CD8-positive, alpha-beta memory T cell (primary cell): ENCODE data around the gene MTFP1. TPM values are rescaled to one million over a fixed set of nuclear protein-coding genes. Genes with fewer than 3 reads are reported as not detected.
A peak's percentile ranks its signal among the peaks of the same experiment; 100 is the strongest.

Experiments used
- CTCF ChIA-PET: fragments of 350-600 bp; sonication (Branson Sonifier 250); formaldehyde crosslinking; loops from one replicate; lab custom pipeline; 2021; ENCODE audit warnings: antibody characterized with exemption; lab: Charles Lee
- POLR2A ChIA-PET: fragments of 350-600 bp; sonication (Branson Sonifier 250); formaldehyde crosslinking; loops from one replicate; lab custom pipeline; 2021; ENCODE audit warnings: antibody characterized with exemption; lab: Charles Lee
- DNase-seq, 5 donors: peaks; one replicate each; pipeline versions ENCODE4 v3.0.0 to v3.0.0-alpha.2; 2020 to 2022; ENCODE audit warnings: mixed read lengths in 1 of 5
- H3K27ac ChIP-seq: one replicate; pipeline ENCODE4 v1.7.0; 2013; ENCODE audit warnings: low read depth, mild to moderate bottlenecking, low read length, moderate library complexity
- H3K27me3 ChIP-seq: 2 replicates; pipeline ENCODE4 v1.7.0; 2013; ENCODE audit warnings: low read length, mild to moderate bottlenecking; ENCODE audit not compliant: insufficient read depth, poor library complexity, severe bottlenecking
- H3K36me3 ChIP-seq: 2 replicates; pipeline ENCODE4 v1.7.0; 2013; ENCODE audit warnings: mild to moderate bottlenecking, low read length, moderate library complexity; ENCODE audit not compliant: insufficient read depth
- H3K4me1 ChIP-seq: 2 replicates; pipeline ENCODE4 v1.7.0; 2013; ENCODE audit warnings: mild to moderate bottlenecking, low read length, moderate library complexity; ENCODE audit not compliant: insufficient read depth
- H3K4me3 ChIP-seq: 2 replicates; pipeline ENCODE4 v1.7.0; 2013; ENCODE audit warnings: mild to moderate bottlenecking, low read length
- H3K9me3 ChIP-seq: 2 replicates; pipeline ENCODE4 v1.7.0; 2013; ENCODE audit warnings: mild to moderate bottlenecking, low read length
- H3K27ac Mint-ChIP-seq, 8 donors: one replicate each; pipeline ENCODE4 v1.8.0; 2020 to 2021; ENCODE audit warnings: mixed read lengths in 8 of 8, mild to moderate bottlenecking in 6 of 8, inconsistent platforms in 3 of 8, moderate library complexity in 3 of 8
- H3K27me3 Mint-ChIP-seq, 2 donors: one replicate each; pipeline ENCODE4 v1.8.0; 2020 to 2021; ENCODE audit warnings: mixed read lengths in 2 of 2, mild to moderate bottlenecking in 1 of 2, moderate library complexity in 1 of 2
- H3K36me3 Mint-ChIP-seq, 3 donors: one replicate each; pipeline ENCODE4 v1.8.0; 2020 to 2021; ENCODE audit warnings: mixed read lengths in 3 of 3, inconsistent platforms in 1 of 3, mild to moderate bottlenecking in 1 of 3
- H3K4me1 Mint-ChIP-seq, 3 donors: one replicate each; pipeline ENCODE4 v1.8.0; 2020 to 2021; ENCODE audit warnings: mixed read lengths in 3 of 3, inconsistent platforms in 1 of 3, mild to moderate bottlenecking in 1 of 3
- H3K4me3 Mint-ChIP-seq, 7 donors: one replicate each; pipeline ENCODE4 v1.8.0; 2020 to 2021; ENCODE audit warnings: mixed read lengths in 7 of 7, mild to moderate bottlenecking in 6 of 7, moderate library complexity in 4 of 7, inconsistent platforms in 2 of 7
- H3K9me3 Mint-ChIP-seq, 5 donors: one replicate each; pipeline ENCODE4 v1.8.0; 2020 to 2022; ENCODE audit warnings: mixed read lengths in 5 of 5, mild to moderate bottlenecking in 3 of 5, moderate library complexity in 2 of 5, inconsistent platforms in 1 of 5
- polyA plus RNA-seq: library from polyadenylated mRNA; unstranded; fragments of 300-500 nt; fragmentation: Illumina TruSeq; gene quantifications from one replicate; pipeline ENCODE4 v1.2.3, GENCODE V29; 2021
- total RNA-seq, 2 experiments: library from RNA; stranded (reverse); gene quantifications; one replicate each; pipeline ENCODE4 v1.2.3, GENCODE V29; 2021

MTFP1 gene
- total RNA-seq (100 to 1,000 TPM; 104 to 110 TPM), polyA plus RNA-seq (43.1 TPM)

GRCh38 chr22:30425616-30426387 is at the start of gene MTFP1:
MTFP1 (plus strand) TSS chr22:30425768; CDS start chr22:30425880, 112 bp downstream.
- Histone ChIP-seq H3K4me3 (peak within 1 kb of the TSS; percentile 73), H3K27ac (peak within 1 kb of the TSS; percentile 81), H3K27me3 (no peaks in the 10 kb centered on the region), H3K4me1 (peaks cover 44% of the 10 kb centered on the region), H3K36me3 (no peaks in the 10 kb centered on the region), H3K9me3 (no peaks in the 10 kb centered on the region)
- ChIA-PET POLR2A (interaction anchor here (0.7 to 3.2 kb wide), 3 partner anchors 9 to 119 kb away, joined by 3 to 16 read pairs (median 3); partner anchors contain the start of genes CCDC157 and SF3A1), CTCF (interaction anchor here (0.8 to 5.9 kb wide), 19 partner anchors 8 to 321 kb away, joined by 3 to 37 read pairs (median 4); partner anchors contain the start of genes CASTOR1 and SEC14L2)
- Mint-ChIP-seq H3K4me1 (peaks cover 49 to 61% (median 59%) of the 10 kb centered on the region in 3 donors), H3K36me3 (peaks cover 0 to 42% (median 5%) of the 10 kb centered on the region in 3 donors), H3K4me3 (peak within 1 kb of the TSS; percentile 91 to 98 (median 97)), H3K27me3 (no peaks in the 10 kb centered on the region), H3K9me3 (no peaks in the 10 kb centered on the region), H3K27ac (peak within 1 kb of the TSS; percentile 93 to 100 (median 98))
- peak; percentile 41 to 64 (median 55) for DNase-seq

GRCh38 chr22:30380011-30380410 is 45.6 kb upstream of the MTFP1 start:
- H3K4me3 Mint-ChIP-seq: no peak overlapping the region
- no peaks in the 10 kb centered on the region for H3K4me1 Mint-ChIP-seq
- Histone ChIP-seq H3K27me3 (no peaks in the 10 kb centered on the region), H3K4me1 (no peaks in the 10 kb centered on the region), H3K9me3 (no peaks in the 10 kb centered on the region), H3K36me3 (no peaks in the 10 kb centered on the region), H3K27ac (no peak overlapping the region), H3K4me3 (no peak overlapping the region)
- no peak overlapping the region for H3K27ac Mint-ChIP-seq
- H3K27me3 Mint-ChIP-seq: no peaks in the 10 kb centered on the region
- POLR2A ChIA-PET: no interaction called here
- no peaks in the 10 kb centered on the region for H3K9me3 Mint-ChIP-seq
- DNase-seq: peak in 1 of 5 donors; percentile 32
- H3K36me3 Mint-ChIP-seq: peaks cover 0 to 2% (median 0%) of the 10 kb centered on the region in 3 donors
- CTCF ChIA-PET: interaction anchor here (1.2 to 1.8 kb wide), 3 partner anchors 88 to 93 kb away, joined by 3 to 6 read pairs (median 4); partner anchors contain the start of gene CASTOR1

- Histone ChIP-seq H3K4me3 (no peak overlapping the region), H3K27ac (no peak overlapping the region), H3K36me3 (no peaks in the 10 kb centered on the region), H3K4me1 (no peaks in the 10 kb centered on the region), H3K9me3 (no peaks in the 10 kb centered on the region), H3K27me3 (no peaks in the 10 kb centered on the region)
- Mint-ChIP-seq H3K4me3 (no peak overlapping the region), H3K9me3 (no peaks in the 10 kb centered on the region), H3K27ac (no peak overlapping the region), H3K36me3 (peaks cover 0 to 2% (median 0%) of the 10 kb centered on the region in 3 donors), H3K4me1 (peaks cover 1 to 3% (median 2%) of the 10 kb centered on the region in 3 donors), H3K27me3 (no peaks in the 10 kb centered on the region)
- CTCF ChIA-PET: interaction anchor here (1.3 to 1.4 kb wide), 2 partner anchors 10 to 93 kb away, joined by 3 to 6 read pairs; no protein-coding TSS in a partner anchor
- POLR2A ChIA-PET: no interaction called here
- DNase-seq: no peak
Observed at GRCh38 chr22:30381264-30381663, 44.3 kb upstream of the MTFP1 start.

- Mint-ChIP-seq H3K4me1 (peaks cover 4 to 11% (median 5%) of the 10 kb centered on the region in 3 donors), H3K9me3 (no peaks in the 10 kb centered on the region), H3K27ac (no peak overlapping the region), H3K36me3 (peaks cover 0 to 2% (median 0%) of the 10 kb centered on the region in 3 donors), H3K27me3 (peaks cover 0 to 1% of the 10 kb centered on the region in 2 donors), H3K4me3 (no peak overlapping the region)
- Histone ChIP-seq H3K36me3 (no peaks in the 10 kb centered on the region), H3K9me3 (no peaks in the 10 kb centered on the region), H3K27ac (no peak overlapping the region), H3K4me3 (no peak overlapping the region), H3K4me1 (no peaks in the 10 kb centered on the region), H3K27me3 (no peaks in the 10 kb centered on the region)
- ChIA-PET CTCF (interaction anchor here (0.8 to 11.0 kb wide), 3 partner anchors 44 to 119 kb away, joined by 3 to 246 read pairs (median 4); partner anchors contain the start of gene CASTOR1), POLR2A (no interaction called here)
- DNase-seq: no peak
Observed at GRCh38 chr22:30382340-30382739, 43.2 kb upstream of the MTFP1 start.

- DNase-seq: no peak
- peak overlapping the region in 1 of 7 donors; percentile 44 for H3K4me3 Mint-ChIP-seq
- Histone ChIP-seq H3K27me3 (no peaks in the 10 kb centered on the region), H3K36me3 (no peaks in the 10 kb centered on the region), H3K4me3 (no peak overlapping the region), H3K9me3 (no peaks in the 10 kb centered on the region), H3K27ac (no peak overlapping the region), H3K4me1 (no peaks in the 10 kb centered on the region)
- peaks cover 5 to 14% (median 6%) of the 10 kb centered on the region in 3 donors for H3K4me1 Mint-ChIP-seq
- CTCF ChIA-PET: interaction anchor here (0.8 to 11.0 kb wide), 3 partner anchors 44 to 120 kb away, joined by 3 to 246 read pairs (median 4); partner anchors contain the start of gene CASTOR1
- POLR2A ChIA-PET: no interaction called here
- no peak overlapping the region for H3K27ac Mint-ChIP-seq
- peaks cover 2 to 4% of the 10 kb centered on the region in 2 donors for H3K27me3 Mint-ChIP-seq
- peaks cover 0 to 2% (median 0%) of the 10 kb centered on the region in 3 donors for H3K36me3 Mint-ChIP-seq
- H3K9me3 Mint-ChIP-seq: no peaks in the 10 kb centered on the region
Observed at GRCh38 chr22:30383061-30383460, 42.5 kb upstream of the MTFP1 start.

- CTCF ChIA-PET: interaction anchor here (0.7 to 11.0 kb wide), 10 partner anchors 13 to 282 kb away, joined by 3 to 246 read pairs (median 4); partner anchors contain the start of genes CASTOR1, CCDC157 and SF3A1
- Mint-ChIP-seq H3K27ac (peak overlapping the region in 2 of 8 donors; percentile 64 to 84), H3K4me1 (peaks cover 6 to 14% (median 6%) of the 10 kb centered on the region in 3 donors), H3K36me3 (peaks cover 0 to 2% (median 0%) of the 10 kb centered on the region in 3 donors), H3K27me3 (peaks cover 2 to 7% of the 10 kb centered on the region in 2 donors), H3K9me3 (no peaks in the 10 kb centered on the region), H3K4me3 (peak overlapping the region; percentile 63 to 85 (median 77))
- no peaks in the 10 kb centered on the region for H3K9me3 ChIP-seq
- no peaks in the 10 kb centered on the region for H3K4me1 ChIP-seq
- H3K36me3 ChIP-seq: no peaks in the 10 kb centered on the region
- H3K4me3 ChIP-seq: no peak overlapping the region
- no peak overlapping the region for H3K27ac ChIP-seq
- DNase-seq: no peak
- POLR2A ChIA-PET: no interaction called here
- H3K27me3 ChIP-seq: no peaks in the 10 kb centered on the region
Observed at GRCh38 chr22:30385942-30386341, 39.6 kb upstream of the MTFP1 start.

- peaks cover 0 to 2% (median 0%) of the 10 kb centered on the region in 3 donors for H3K36me3 Mint-ChIP-seq
- peak in 1 of 5 donors; percentile 39 for DNase-seq
- no peaks in the 10 kb centered on the region for H3K9me3 Mint-ChIP-seq
- H3K4me3 ChIP-seq: peak overlapping the region; percentile 22
- H3K4me3 Mint-ChIP-seq: peak overlapping the region; percentile 63 to 93 (median 77)
- peak overlapping the region in 3 of 8 donors; percentile 45 to 84 (median 77) for H3K27ac Mint-ChIP-seq
- H3K27ac ChIP-seq: no peak overlapping the region
- H3K4me1 Mint-ChIP-seq: peaks cover 10 to 20% (median 12%) of the 10 kb centered on the region in 3 donors
- peaks cover 4 to 12% of the 10 kb centered on the region in 2 donors for H3K27me3 Mint-ChIP-seq
- no peaks in the 10 kb centered on the region for H3K27me3 ChIP-seq
- CTCF ChIA-PET: interaction anchor here (0.7 to 11.0 kb wide), 15 partner anchors 12 to 279 kb away, joined by 3 to 246 read pairs (median 5); partner anchors contain the start of genes CASTOR1, CCDC157 and SF3A1
- POLR2A ChIA-PET: no interaction called here
- no peaks in the 10 kb centered on the region for H3K36me3 ChIP-seq
- H3K9me3 ChIP-seq: no peaks in the 10 kb centered on the region
- peaks cover 4% of the 10 kb centered on the region for H3K4me1 ChIP-seq
Observed at GRCh38 chr22:30386608-30386959, 39.0 kb upstream of the MTFP1 start.
